Measurements from ENCODE around the gene ZFHX3. TPM values are rescaled to one million over a fixed set of nuclear protein-coding genes. Genes with fewer than 3 reads are reported as not detected.

ZFHX3 gene
- total and polyA plus RNA-seq, 4 donors = 1.5 to 5.9 (median 3.0) TPM

DNA sequence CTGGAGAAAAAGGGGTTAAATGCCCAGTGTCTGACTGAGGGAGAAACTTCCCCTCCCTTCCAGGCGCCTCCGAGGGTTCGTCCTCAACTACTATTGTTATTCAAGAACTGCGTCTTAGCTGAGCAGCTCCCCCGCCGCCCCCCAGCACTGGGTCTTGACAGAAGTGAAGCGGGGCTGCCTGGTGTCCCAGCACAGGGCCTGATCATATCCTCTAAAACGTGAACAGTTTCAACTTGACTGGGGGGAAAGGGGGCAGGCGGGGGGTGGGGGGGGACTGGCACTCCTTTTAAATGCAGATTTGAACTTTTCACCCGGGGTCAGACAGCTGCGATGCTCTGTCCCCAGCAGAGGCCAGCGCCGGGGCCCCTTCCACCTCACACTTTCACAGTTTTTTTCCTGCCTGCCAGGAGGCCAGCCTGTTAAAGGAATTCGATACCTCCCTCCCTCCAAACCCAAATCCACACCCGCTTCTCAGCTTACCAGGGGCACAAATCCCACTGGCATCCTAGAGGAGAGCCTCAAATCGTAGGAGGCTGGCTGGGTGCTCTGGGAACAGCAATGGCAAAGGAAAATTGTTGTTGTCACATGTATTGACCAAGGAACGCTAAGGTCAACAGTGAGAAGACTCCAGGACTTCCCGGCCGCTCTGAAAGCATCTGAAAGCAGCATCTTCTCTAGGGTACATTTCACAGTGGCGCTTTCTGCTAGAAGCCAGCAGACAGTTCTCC lies 14.5 kb downstream of the ZFHX3 start:
- Histone ChIP-seq H3K27ac (ENCODE audit: low read depth in 1 of 2, low read length in 2 of 2) (no peak overlapping the region), H3K36me3 (ENCODE audit: control insufficient read depth in 4 of 4, insufficient read depth in 3 of 4, low read depth in 1 of 4, low read length in 3 of 4) (no peaks in the 10 kb centered on the region), H3K4me1 (ENCODE audit: control insufficient read depth in 4 of 4, insufficient read depth in 4 of 4, low read length in 3 of 4) (peaks cover 8 to 15% (median 9%) of the 10 kb centered on the region in 4 donors), H3K9ac (ENCODE audit: low read depth in 1 of 2, low read length in 2 of 2) (no peak overlapping the region), H3K27me3 (ENCODE audit: control insufficient read depth in 4 of 4, insufficient read depth in 4 of 4, low read length in 3 of 4) (no peaks in the 10 kb centered on the region), H3K4me3 (ENCODE audit: low read depth in 1 of 3, low read length in 3 of 3) (no peak overlapping the region), H3K9me3 (ENCODE audit: control insufficient read depth in 4 of 4, low read length in 3 of 4) (no peaks in the 10 kb centered on the region)
- 79% methylated on average over 20 of the region's 20 CpGs for WGBS
- TF ChIP-seq EGR1 (IDR thresholded peaks at IDR 0.05; ENCODE audit: low read depth in 2 of 2) = no peak
- no peak for DNase-seq (ENCODE audit: low spot score)

DNA sequence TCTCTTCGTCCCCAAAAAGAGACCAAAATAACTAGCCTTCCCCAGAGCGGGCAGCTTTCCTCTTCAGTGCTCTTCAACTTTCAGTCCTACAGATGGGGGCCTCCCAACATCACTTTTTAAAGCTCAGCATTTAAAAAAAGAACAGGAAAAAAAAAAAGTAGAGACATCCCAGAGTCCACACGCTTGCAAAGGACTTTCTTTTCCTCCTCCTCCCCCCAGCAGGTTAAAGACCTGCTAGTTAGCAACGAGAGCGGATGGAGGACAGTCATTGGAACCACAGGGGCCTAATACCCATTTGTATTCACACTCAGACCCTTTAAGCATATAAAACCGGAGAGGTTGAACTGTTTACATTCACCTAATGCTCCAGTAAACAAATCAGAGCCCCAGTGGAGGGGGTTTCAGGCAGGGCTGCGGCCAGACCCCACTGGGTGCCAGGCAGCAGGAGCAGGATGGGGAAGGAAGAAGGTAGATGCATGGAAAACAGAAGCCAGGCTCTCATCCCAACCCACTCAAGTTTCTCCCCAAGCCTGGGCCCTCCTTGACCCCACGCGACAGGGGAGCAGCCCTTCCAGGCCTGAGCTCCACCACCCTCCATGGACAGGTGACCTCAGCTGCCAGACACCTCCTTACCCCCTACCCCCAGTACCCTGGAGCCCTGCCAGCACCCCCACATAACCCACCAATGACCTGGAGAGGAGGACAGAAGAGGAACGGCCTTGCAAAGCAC lies 15.2 kb downstream of the ZFHX3 start:
- Histone ChIP-seq H3K9ac (ENCODE audit: low read depth in 1 of 2, low read length in 2 of 2) (no peak overlapping the region), H3K4me3 (ENCODE audit: low read depth in 1 of 3, low read length in 3 of 3) (no peak overlapping the region), H3K27me3 (ENCODE audit: control insufficient read depth in 4 of 4, insufficient read depth in 4 of 4, low read length in 3 of 4) (no peaks in the 10 kb centered on the region), H3K36me3 (ENCODE audit: control insufficient read depth in 4 of 4, insufficient read depth in 3 of 4, low read depth in 1 of 4, low read length in 3 of 4) (no peaks in the 10 kb centered on the region), H3K9me3 (ENCODE audit: control insufficient read depth in 4 of 4, low read length in 3 of 4) (no peaks in the 10 kb centered on the region), H3K27ac (ENCODE audit: low read depth in 1 of 2, low read length in 2 of 2) (no peak overlapping the region), H3K4me1 (ENCODE audit: control insufficient read depth in 4 of 4, insufficient read depth in 4 of 4, low read length in 3 of 4) (peaks cover 7 to 18% (median 11%) of the 10 kb centered on the region in 4 donors)
- TF ChIP-seq RAD21 (IDR thresholded peaks at IDR 0.05) = peak; percentile 31 to 40
- no peak for TF ChIP-seq EGR1 (IDR thresholded peaks at IDR 0.05; ENCODE audit: low read depth in 2 of 2)
- no peak for DNase-seq (ENCODE audit: low spot score)
- 70% methylated on average over 10 of the region's 10 CpGs for WGBS

DNA sequence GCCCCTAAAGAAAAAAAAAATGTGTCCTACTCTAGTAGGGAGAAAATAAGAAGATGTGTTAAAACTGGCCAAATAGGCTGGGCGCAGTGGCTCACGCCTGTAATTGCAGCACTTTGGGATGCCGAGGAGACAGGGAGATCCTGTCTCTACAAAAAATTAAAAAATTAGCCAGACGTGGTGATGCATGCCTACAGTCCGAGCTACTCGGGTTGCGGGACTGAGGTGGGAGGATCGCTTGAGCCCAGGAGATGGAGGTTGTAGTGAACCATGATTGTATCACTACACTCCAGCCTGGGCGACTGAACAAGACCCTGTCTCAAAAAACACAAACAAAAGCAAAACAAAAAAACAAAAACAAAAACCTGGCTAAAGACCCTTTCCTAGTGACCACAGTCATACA lies 15.9 kb downstream of the ZFHX3 start:
- Histone ChIP-seq H3K4me3 (ENCODE audit: low read depth in 1 of 3, low read length in 3 of 3) (no peak overlapping the region), H3K27ac (ENCODE audit: low read depth in 1 of 2, low read length in 2 of 2) (no peak overlapping the region), H3K36me3 (ENCODE audit: control insufficient read depth in 4 of 4, insufficient read depth in 3 of 4, low read depth in 1 of 4, low read length in 3 of 4) (no peaks in the 10 kb centered on the region), H3K4me1 (ENCODE audit: control insufficient read depth in 4 of 4, insufficient read depth in 4 of 4, low read length in 3 of 4) (peaks cover 8 to 24% (median 17%) of the 10 kb centered on the region in 4 donors), H3K27me3 (ENCODE audit: control insufficient read depth in 4 of 4, insufficient read depth in 4 of 4, low read length in 3 of 4) (no peaks in the 10 kb centered on the region), H3K9ac (ENCODE audit: low read depth in 1 of 2, low read length in 2 of 2) (no peak overlapping the region), H3K9me3 (ENCODE audit: control insufficient read depth in 4 of 4, low read length in 3 of 4) (no peaks in the 10 kb centered on the region)
- TF ChIP-seq EGR1 (IDR thresholded peaks at IDR 0.05; ENCODE audit: low read depth in 2 of 2) (no peak), GABPA (IDR thresholded peaks at IDR 0.05 in 1 of 2, conservative IDR thresholded peaks at IDR 0.05 in 1 of 2) (no peak), RXRA (IDR thresholded peaks at IDR 0.05) (no peak), YY1 (IDR thresholded peaks at IDR 0.05) (no peak), JUND (IDR thresholded peaks at IDR 0.05) (no peak), RAD21 (IDR thresholded peaks at IDR 0.05) (no peak), NR2F2 (IDR thresholded peaks at IDR 0.05) (no peak), TAF1 (conservative IDR thresholded peaks at IDR 0.05) (no peak)
- TF ChIP-seq, protein P1, sequence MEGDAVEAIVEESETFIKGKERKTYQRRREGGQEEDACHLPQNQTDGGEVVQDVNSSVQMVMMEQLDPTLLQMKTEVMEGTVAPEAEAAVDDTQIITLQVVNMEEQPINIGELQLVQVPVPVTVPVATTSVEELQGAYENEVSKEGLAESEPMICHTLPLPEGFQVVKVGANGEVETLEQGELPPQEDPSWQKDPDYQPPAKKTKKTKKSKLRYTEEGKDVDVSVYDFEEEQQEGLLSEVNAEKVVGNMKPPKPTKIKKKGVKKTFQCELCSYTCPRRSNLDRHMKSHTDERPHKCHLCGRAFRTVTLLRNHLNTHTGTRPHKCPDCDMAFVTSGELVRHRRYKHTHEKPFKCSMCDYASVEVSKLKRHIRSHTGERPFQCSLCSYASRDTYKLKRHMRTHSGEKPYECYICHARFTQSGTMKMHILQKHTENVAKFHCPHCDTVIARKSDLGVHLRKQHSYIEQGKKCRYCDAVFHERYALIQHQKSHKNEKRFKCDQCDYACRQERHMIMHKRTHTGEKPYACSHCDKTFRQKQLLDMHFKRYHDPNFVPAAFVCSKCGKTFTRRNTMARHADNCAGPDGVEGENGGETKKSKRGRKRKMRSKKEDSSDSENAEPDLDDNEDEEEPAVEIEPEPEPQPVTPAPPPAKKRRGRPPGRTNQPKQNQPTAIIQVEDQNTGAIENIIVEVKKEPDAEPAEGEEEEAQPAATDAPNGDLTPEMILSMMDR (IDR thresholded peaks at IDR 0.05; ENCODE audit: low read depth, low read length, missing input control) = no peak
- TF ChIP-seq, protein P2, sequence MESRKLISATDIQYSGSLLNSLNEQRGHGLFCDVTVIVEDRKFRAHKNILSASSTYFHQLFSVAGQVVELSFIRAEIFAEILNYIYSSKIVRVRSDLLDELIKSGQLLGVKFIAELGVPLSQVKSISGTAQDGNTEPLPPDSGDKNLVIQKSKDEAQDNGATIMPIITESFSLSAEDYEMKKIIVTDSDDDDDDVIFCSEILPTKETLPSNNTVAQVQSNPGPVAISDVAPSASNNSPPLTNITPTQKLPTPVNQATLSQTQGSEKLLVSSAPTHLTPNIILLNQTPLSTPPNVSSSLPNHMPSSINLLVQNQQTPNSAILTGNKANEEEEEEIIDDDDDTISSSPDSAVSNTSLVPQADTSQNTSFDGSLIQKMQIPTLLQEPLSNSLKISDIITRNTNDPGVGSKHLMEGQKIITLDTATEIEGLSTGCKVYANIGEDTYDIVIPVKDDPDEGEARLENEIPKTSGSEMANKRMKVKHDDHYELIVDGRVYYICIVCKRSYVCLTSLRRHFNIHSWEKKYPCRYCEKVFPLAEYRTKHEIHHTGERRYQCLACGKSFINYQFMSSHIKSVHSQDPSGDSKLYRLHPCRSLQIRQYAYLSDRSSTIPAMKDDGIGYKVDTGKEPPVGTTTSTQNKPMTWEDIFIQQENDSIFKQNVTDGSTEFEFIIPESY (IDR thresholded peaks at IDR 0.05) = no peak
- WGBS = 96% methylated on average over 9 of the region's 9 CpGs
- DNase-seq (ENCODE audit: low spot score) = no peak

All from liver (tissue), 9 donors.